ENCODE results near the gene SEPHS2.
"Not testable (repeated sequence)": the region's sequence is repeated elsewhere in the genome, so short reads cannot be mapped to it uniquely, and the experiment has no call there.

Gene SEPHS2, protein sequence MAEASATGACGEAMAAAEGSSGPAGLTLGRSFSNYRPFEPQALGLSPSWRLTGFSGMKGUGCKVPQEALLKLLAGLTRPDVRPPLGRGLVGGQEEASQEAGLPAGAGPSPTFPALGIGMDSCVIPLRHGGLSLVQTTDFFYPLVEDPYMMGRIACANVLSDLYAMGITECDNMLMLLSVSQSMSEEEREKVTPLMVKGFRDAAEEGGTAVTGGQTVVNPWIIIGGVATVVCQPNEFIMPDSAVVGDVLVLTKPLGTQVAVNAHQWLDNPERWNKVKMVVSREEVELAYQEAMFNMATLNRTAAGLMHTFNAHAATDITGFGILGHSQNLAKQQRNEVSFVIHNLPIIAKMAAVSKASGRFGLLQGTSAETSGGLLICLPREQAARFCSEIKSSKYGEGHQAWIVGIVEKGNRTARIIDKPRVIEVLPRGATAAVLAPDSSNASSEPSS

DNA sequence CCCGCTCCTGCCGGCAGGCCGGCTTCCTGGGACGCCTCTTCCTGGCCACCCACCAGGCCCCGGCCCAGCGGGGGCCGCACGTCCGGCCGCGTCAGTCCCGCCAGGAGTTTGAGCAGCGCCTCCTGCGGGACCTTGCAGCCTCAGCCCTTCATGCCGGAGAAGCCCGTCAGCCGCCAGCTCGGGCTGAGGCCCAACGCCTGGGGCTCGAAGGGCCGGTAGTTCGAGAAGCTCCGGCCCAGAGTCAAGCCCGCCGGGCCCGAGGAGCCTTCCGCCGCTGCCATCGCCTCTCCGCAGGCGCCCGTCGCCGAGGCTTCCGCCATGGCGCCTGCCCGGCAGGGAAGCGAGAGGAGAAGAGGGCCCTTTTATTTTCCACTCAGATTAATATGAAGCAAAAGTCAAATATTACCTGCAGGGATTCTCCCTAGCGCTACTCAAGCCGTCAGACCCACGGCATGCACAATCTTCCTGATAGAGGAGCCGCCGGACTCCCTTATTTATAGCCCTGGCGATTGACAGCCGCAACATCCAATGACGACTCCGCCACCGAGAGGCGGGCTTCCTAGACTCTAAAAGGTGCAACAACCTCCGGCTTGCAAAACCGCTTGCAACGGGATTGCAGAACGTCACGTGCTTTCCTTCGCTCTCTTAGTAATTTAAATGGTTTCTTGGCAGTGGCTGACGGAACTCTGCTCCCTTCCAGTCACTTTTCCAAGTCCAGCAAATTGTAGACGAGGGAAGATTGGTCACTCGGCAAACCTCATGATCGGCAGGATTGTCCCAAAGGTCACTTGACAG, at the start of gene SEPHS2:
TSS of gene SEPHS2 (minus strand) at position 467 of the 795 bp plus-strand sequence. CDS start at position 320, 147 bp downstream.
- peak; percentile 99 for DNase-seq

DNA sequence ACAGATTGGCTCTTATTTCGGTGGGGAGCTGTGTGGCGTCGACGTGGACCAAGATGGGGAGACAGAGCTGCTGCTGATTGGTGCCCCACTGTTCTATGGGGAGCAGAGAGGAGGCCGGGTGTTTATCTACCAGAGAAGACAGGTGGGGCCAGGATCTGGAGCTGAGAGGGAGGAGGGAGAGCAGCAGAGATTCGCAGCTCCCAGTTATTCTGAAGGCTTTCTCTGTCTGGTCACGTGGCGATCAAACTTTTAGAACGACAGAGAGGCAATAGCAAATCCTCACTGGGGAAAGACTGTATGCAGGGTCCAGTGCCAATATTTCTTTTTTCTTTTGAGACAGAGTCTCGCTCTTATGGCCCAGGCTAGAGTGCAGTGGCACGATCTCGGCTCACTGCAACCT, 49.0 kb upstream of the SEPHS2 start:
- DNase-seq, result no peak

DNA sequence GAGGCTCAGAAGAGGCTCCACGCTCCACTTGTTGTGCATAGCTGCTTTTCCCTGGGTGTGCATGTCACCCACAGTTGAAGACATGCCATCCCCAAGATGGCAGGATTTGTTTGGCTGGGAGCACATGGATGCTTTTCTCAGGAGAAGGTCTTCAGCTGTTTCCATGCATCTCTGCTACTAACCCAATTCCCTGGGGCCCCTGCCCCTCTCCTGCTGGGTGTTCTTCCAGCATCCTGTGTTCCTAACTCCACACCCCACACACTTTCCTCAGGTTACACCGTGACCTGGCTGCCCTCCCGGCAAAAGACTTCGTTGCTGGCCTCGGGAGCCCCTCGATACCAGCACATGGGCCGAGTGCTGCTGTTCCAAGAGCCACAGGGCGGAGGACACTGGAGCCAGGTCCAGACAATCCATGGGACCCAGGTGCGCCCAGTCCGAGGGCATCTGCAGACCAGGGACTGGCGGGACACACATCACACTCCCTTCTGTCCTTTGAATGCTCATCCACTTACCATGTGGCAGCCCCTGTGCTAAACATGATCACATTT, 48.3 kb upstream of the SEPHS2 start:
- no peak for DNase-seq

DNA sequence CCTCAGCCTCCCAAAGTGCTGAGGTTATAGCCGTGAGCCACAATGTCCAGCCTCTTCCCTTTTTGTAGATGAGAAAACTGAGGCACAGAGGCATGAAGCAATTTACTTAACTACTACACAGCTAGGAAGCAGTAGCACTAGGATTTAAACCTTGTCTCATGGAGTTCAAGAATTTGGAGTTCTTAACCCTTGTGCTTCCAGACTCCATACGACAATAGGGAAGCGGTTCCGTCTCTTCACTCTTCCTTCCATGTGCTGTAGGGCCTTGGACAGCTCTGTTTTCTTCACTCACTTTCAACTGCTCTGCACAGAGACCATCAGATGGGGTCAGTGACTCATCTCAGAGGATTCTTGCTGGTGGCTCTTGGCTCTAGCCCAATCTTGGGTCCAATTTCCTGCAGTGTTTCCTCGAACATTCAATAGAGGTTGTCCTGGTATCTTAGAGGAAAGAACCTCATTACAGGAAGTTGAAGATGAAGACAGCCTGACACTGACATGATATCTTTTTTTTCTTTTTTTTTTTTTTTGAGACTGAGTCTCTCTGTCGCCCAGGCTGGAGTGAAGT, 46.2 kb upstream of the SEPHS2 start:
- no peak for DNase-seq

DNA sequence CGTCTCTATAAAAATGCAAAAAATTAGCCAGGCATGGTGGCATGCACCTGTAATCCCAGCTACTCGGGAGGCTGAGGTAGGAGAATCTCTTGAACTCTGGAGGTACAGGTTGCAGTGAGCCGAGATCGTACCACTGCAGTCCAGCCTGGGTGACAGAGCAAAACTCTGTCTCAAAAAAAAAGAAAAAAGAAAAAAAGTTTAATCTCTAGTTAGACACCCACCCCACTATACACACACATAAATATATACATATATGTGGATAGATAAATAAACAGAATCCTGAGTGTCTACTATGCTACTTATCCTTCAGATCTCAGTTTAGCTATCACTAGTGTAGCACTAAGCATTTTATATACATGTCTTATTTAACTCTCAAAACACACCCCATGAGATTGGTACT, 45.6 kb upstream of the SEPHS2 start:
- DNase-seq, result no peak

DNA sequence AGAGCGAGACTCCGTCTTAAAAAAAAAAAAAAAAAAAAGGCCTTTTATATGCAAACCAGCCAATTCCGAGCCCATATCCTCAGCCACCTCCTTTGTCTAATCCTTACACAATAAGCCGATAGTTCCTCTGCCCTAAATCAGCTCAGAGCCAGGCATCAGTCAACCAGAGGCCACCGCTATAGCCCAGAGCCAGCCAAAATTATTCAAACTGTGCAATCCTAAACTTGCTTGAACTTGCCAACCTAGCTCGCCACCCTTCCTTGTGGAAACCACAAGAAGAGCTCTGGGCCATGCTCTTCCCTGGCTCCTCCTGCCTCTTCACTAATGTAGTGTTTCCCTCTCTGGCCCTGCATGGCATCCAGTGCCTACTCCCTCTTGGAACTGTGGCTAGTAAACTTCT, 44.5 kb upstream of the SEPHS2 start:
- no peak for DNase-seq

DNA sequence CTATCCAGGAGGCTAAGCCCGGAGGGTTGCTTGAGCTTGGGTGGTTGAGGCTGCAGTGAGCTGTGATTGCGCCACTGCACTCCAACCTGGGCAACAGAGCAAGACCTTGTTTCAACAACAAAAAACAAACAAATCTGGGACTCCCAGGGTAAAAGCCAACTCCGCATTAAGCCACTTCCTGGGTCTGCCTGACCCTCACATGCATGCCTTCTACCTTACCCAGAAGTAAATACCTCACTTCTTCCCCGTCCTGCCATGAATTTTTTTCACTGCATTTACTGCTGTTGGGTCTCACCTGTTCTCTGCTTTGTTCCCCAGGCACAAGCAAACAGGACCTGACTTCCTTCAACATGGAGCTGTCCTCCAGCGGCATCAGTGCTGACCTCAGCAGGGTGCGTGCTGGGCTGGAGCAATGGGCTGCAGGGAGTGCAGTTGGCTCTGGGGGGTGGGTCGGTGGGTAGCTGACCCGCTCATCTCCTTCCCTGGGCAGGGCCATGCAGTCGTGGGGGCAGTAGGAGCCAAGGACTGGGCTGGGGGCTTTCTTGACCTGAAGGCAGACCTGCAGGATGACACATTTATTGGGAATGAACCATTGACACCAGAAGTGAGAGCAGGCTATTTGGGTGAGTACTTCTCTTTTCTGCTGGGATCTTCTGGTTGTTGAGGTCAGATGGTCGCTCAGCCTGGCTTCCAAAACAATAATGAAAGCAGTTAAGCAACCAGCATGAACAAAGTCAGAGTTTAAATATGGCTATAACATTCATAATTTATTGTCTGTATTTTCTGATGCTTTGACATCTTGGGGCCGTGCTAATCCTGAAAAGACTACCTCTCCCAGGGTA, 43.3 kb upstream of the SEPHS2 start:
- DNase-seq, result no peak

DNA sequence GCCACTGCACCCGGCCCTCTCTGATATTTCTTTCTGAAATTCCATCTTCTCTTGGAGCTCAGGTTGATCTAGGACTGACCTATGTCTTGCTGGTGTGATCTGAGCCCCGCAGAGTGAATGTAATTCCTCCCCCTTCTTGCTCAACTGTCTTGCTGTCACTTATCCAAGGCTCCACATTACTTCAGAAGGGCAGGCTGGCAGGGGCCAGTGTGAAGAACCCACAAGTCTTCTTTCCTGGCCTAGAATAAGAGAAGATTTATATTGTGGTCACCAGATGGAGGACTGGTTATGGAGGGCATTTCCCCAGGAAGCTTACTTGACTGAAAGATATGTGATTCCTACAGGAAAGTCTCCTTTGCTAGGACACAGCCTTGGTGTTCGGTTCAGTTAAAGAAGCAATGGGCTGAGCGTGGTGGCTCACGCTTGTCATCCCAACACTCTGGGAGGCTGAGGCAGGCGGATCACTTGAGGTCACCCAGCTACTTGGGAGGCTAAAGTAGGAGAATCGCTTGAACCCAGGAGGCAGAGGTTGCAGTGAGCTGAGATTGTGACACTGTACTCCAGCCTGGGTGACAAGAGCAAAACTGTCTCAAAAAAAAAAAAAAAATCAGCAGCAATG, 40.3 kb upstream of the SEPHS2 start:
- no peak for DNase-seq

DNA sequence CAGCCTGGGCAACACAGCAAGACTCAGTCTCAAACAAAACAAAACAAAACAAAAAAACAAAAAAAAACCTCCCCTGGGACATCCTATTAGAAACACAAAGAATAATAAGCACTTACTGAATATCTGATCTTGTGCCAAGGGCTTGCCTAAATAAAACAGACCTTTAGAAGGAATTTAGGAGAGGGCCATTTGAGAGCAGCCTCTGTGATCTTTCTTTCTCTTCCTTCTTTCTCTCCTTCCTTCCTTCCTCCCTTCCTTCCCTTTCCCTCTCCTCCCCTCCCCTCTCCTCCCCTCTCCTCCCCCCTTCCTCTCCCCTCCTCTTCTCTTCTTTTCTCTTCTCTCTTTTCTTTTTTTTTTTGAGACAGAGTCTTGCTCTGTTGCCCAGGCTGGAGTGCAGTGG, 39.2 kb upstream of the SEPHS2 start:
- no peak for DNase-seq

DNA sequence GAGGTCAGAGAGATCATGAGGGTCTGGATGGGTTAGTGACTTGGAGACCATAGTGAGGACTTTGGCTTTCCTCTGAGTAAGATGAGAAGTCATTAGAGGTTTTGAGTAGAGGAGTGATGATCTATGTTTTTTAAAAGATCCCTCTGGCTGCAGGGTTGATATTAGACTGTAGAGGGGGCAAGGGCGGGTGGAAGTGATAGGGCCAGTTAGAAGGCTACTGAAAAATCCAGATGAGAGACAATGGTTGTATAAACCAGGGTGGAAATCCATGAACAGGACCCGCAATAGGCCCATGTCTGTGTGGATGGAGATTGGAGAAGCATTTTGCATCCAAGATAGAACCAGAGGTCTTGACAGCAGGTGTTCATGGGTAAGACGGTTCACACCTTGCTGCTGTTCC, 36.7 kb upstream of the SEPHS2 start:
- no peak for DNase-seq

DNA sequence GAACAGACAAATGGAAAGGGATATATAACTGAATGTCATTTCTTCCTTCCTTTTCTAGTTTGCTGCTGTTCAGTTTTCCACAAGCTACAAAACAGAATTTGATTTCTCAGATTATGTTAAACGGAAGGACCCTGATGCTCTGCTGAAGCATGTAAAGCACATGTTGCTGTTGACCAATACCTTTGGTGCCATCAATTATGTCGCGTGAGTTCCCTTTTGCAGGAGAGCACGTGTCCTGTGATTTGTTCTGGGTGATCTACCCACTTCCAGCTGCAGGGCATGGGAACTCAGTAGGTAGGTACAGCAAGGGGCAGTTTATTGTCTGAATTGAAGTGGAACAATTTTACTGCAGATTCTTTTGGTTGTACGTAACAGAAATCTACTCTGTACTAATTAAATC, 35.7 kb upstream of the SEPHS2 start:
- no peak for DNase-seq

DNA sequence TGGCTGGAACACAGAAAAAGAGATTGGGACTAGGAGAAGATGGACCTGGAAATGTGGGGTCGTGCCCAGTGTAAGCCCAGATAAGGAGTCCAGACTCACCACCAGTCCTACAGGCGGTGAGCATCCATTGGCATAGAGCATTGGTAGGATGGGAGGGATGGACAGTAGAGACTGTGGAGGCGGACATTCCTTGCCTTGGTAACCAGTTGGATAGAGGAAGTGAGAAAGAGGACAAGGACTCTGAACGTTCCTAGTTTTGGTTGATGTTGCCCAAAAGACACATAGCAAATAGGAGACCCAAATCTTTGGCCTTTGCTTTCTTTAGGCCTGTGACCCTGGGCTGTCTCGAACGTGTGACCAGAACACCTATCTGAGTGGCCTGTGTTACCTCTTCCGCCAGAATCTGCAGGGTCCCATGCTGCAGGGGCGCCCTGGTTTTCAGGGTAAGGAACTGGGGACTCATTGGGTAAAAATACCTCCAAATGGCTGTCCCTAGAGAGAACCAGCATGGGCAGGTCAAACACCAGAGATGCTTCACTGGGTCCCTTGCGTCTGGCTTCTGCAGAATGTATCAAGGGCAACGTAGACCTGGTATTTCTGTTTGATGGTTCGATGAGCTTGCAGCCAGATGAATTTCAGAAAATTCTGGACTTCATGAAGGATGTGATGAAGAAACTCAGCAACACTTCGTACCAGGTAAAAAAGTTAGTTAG, 33.2 kb upstream of the SEPHS2 start:
- DNase-seq, result no peak

DNA sequence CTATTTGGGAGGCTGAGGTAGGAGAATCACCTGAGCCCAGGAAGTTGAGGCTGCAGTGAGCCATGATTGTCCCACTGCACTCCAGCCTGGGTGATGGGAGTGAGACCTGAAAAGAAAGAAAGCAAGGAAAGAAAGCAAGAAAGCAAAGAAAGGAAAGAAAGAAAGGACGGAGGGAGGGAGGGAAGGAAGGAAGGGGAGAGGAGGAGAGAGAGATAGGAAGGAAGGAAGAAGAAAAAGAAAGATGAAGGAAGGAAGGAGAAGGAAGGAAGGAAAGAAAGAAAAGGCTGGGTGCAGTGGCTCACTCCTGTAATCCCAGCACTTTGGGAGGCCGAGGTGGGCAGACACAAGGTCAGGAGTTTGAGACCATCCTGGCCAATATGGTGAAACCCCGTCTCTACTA, 32.1 kb upstream of the SEPHS2 start:
- DNase-seq, result not testable (repeated sequence)

DNA sequence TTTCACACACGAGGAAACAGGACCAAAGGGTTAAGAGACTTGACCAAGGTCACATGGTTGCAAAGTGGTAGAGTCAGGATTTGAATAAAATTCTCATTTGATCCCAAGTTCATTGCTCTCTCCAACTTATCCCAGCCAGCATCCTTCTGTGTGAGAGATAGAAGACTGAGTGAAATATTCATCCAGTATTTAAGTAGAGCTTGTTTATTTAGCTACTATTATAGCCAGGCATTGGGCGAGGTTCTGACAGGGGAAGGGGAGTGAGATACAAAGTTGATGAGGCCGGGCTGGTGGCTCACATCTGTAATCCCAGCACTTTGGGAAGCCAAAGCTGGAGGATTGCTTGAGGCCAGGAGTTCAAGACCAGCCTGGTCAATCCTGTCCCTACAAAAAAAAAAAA, 31.3 kb upstream of the SEPHS2 start:
- no peak for DNase-seq

DNA sequence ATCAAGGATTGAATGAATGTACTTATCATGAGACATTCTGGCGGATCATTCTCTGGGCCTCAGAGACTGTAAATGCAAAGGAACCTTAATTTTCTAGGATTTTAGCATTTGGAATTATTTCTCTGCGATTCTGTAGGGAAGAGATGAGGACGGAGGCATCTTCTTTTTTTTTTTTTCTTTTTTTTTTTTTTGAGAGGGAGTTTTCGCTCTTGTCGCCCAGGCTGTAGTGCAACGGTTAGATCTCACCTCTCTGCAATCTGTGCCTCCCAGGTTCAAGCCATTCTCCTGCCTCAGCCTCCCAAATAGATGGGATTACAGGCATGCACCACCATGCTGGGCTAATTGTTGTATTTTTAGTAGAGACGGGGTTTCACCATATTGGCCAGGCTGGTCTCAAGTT, 29.0 kb upstream of the SEPHS2 start:
- DNase-seq, result no peak

DNA sequence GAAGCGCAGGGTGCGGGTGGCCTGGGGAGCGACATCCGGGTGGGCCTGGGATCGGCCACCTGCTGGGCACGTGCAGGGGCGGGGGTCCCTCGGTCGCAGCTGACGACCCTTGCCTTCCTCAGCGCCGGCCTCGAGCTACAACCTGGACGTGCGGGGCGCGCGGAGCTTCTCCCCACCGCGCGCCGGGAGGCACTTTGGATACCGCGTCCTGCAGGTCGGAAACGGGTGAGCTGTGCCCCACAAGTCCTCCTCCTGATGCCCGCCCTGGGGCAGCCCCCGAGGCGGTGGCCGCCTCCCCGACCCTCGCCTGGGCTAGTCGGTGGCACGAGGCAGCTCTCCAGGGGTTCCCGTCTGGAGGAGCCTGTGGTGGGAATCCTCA, 28.4 kb upstream of the SEPHS2 start:
- no peak for DNase-seq

DNA sequence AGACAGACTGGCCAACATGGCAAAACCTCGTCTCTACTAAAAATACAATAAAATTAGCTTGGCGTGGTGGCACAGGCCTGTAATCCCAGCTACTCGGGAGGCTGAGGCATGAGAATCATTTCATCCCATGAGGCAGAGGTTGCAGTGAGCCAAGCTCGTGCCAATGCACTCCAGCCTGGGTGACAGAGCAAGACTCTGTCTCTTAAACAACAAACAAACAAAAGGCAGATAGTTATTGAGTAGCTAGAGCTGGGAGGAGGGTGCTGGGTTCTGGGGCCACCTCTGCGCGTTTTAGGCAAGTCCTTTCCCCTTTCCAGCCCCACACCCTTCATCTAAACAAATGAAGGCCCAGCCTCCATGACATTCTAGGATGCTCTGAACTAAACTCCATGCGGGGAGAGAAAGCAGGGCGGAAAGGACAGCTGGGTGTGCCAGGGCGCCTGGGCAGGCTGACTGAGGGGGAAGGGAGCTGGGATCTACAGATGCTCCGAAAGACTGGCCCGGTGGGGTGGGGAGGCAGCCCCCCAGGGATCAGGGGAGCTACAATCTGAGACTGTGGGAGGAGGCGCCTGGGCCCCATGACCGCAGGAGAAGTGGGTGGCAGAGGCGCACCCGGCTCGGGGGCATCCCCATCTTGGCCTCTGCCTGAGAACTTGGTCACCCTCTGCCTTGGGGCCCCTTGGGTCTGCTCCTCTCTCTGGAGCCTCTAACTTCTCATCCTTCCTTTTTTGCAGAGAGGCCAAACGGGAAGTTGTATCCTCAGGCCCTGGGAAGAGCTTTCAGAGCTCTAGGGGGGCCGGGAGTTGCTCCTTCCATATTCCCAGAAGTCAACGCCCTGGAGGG, 27.8 kb upstream of the SEPHS2 start:
- no peak for DNase-seq

DNA sequence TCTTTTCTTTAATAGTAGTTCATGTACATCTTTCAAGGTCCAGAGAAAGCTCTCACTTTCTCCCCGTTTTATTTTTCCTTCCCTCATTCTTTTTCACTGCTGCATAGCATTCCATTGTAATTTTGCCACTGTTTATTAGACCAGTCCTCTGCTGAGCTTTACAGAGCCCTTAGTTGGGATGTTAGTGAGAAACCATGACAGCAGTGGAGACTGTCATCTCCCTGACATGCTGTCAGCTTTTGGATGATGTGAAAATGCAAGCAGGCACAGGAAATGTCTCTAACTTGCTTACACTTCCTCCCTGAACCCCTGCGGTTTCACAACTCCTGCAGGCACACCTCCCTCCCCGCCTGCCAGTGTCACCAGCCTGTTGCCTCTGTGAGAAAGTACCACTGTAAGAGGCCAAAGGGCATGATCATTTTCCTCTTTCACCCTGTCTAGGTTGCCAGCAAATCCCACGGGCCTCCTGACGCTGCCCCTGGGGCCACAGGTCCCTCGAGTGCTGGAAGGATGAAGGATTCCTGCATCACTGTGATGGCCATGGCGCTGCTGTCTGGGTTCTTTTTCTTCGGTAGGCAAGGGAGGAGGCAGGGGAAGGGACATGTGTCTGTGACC, 26.8 kb upstream of the SEPHS2 start, which contains the start of gene ITGAL:
TSS of gene ITGAL (plus strand) at position 415 of the 615 bp plus-strand sequence. CDS start at position 511, 96 bp downstream.
- DNase-seq, result no peak

DNA sequence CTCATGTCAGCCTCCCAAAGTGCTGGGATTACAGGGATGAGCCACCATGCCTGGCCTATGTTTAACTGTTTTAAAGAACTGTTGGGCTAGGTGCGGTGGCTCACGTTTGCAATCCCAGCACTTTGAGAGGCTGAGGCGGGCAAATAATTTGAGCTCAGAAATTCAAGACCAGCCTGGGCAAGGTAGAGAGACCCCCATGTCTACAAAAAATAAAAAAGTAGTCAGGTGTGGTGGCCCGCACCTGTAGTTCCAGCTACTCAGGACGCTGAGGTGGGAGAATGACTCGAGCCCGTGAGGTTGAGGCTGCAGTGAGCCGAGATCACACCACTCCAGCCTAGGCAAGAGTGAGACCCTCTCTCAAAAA, 24.9 kb upstream of the SEPHS2 start:
- DNase-seq, result no peak

DNA sequence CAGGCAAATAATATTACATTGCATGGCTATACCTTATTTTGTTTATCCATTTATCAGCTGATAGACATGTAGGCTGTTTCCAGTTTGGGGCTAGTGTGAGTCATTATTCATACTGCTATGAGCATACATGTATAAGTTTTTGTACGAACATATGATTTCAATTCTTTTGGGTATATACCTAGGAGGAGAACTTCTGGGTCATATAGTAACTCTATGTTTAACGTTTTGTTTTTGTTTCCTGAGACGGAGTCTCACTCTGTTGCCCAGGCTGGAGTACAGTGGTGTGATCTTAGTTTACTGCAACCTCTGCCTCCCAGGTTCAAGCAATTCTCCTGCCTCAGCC, 24.5 kb upstream of the SEPHS2 start:
- DNase-seq, result no peak
